CD4-positive, alpha-beta T cell treated with Interleukin-6 for 4 hours (primary cell): ENCODE data around the gene NCAPG2.

Experiments
- DNase-seq: peaks from one replicate; pipeline ENCODE4 v3.0.0-alpha.2; 2020; ENCODE audit warnings: mixed read lengths

The NCAPG2 gene

DNA sequence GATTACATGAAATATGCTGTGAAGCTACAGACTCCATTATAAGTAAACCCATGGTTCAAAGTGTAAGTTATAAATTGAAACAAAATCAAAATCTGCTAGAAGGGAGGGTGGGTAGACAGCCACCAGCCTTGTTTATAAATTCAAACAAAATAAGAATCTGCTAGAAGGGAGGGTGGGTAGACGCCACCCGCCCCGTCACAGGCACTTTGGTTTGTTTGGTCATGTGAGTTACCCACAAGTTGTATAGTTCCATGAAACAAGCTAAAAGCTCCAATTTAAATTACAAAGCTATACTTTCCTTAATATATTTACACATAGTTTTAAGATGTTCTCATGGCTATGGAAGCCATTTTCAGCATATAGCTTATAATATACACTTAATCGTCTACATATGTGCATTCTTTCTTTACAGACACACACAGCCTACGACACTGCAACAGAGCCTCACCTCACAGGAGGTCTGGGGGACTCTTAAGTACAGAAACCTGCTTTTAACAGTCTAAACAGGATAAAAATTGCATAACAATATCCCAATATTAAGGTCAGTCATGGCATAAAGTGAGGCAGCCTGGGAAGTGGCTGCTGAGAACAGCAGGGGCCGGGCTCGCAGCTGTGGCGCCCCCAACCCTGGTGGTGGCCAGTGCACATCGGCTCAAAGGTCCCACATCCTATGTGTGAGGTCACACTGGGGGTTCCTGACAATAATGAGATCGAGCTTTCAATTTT is 28.1 kb upstream of the NCAPG2 start:
- DNase-seq: no peak

DNA sequence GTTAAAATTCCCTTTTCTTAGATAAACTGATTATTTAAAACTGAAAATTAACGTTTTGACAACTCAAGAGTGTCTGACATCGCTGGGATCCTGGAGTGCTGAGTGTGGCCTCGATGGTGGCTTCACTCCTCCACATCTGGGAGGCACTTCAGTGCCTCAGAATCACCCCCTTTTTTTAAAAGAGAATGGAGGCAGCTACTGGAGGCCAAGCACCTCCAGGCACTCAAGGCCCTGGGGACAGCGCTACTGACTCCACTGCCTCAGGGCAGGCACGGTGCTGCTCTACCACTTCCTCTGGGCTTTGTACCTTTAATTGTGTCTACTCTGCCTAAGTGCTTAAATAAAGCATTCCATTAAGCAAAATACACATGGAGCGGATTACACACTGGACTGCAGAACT is 27.2 kb upstream of the NCAPG2 start:
- DNase-seq: no peak

DNA sequence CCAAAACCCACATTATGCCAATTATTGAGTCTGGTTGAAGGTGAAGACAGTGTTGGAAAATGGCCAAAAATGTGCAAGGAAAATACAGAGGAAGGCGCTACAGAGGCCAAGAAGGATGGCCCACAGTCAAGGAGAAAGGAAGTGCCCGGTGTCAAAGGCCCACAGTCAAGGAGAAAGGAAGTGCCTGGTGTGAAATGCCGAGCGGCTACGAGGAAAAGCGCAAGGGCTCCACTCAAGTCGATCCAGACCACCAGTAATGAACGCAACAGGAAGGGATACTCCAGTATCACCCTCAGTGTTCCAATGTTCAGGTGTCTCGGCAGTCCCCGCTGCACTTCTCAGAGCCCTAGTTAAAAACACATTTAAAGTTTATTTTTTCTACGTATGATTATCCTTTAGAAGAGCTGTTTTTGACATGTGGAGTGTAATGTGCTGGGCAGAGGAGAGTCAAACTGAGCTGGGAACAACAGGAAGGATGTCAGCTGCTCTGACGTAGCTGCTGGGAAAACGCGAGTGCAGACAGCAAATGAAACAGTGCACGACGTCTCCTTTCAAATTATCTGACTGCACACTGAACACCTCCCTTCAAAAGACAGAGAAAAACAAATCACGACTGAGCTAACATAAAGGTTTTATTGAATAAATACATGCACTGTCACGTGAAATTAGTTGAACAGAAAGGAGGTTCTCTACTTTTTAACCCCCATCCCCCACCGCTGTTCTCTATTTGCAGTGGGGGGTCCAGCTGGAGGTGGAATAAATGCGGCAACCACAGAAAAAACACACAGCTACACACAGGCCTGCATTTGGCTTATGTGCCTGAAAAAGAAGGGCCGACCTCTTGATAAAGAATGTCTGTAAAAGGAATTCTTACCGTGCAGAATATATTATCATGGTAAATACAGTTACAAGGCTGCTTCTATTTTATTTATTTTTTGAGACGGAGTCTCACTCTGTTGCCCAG is 26.1 kb upstream of the NCAPG2 start:
- no peak for DNase-seq

DNA sequence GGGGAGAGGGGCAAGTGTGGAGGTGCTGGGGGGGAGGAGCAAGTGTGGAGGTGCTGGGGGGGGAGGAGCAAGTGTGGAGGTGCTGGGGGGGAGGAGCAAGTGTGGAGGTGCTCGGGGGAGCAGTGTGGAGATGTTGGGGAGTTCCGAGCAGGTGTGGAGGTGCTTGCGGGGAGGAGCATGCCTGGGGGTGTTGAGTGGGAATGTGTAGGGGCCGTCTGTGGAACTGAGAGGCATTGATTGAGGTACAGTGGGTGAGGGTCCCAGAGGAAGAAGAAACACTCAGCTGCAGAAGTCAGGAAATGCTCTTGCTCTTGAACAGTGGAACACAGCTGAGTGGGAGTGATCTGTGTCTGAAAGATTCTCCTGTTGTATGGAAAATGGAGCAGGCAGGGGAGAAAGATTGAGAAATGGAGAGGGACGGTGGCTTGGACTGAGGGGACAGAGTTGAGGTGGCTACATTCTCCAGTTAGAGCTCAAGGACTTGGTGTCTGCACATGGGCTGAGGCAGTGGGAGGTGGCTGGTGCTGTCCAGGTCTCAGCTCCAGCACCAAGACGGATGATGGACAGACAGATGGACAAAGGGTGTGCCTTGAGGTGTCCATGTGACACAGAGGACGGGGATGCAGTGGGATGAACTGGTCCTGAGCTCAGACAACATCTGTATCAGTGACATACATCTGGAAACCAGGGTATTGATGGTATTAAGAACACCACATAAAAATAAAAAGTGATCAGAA is 25.2 kb upstream of the NCAPG2 start:
- DNase-seq: no peak

DNA sequence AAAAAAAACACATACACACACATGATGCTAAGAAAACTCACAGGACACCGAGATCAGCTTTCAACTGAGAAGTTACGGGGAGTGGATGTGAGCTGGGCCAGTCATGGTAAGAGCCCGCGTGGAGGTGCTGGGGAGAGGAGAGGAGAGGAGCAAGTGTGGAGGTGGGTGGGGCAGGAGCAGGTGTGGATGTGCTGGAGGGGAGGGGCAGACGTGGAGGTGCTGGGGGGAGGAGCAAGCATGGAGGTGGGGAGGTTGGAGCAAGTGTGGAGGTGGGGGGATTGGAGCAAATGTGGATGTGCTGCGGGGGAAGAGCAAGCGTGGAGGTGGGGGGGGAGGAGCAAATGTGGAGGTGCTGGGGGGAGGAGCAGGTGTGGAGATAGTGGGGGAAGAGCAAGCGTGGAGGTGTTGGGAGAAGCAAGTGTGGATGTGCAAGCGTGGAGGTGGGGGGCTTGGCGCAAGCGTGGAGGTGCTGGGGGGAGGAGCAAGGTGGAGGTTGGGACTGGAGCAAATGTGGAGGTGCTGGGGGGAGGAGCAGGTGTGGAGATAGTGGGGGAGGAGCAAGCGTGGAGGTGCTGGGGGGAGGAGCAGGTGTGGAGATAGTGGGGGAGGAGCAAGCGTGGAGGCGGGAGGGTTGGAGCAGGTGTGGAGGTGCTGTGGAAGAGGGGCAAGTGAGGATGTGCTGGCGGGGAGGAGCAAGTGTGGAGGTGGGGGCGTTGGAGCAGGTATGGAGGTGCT is 24.5 kb upstream of the NCAPG2 start:
- DNase-seq: no peak

DNA sequence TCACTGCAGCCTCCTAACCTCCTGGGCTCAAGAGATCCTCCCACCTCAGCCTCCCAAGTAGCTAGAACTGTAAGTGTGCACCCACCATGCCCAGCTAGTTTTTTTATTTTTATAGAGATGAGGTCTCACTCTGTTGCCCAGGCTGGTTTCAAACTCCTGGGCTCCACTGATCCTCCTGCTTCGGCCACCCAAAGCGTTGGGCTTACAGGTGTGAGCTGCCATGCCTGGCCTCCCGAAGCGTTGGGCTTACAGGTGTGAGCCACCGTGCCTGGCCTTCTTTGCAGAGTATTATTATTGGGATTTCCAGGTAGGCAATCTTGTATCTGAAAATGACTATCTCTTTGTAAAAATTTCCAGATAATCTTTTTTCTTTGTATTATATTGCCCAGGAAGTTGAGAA is 23.1 kb upstream of the NCAPG2 start:
- DNase-seq: no peak

DNA sequence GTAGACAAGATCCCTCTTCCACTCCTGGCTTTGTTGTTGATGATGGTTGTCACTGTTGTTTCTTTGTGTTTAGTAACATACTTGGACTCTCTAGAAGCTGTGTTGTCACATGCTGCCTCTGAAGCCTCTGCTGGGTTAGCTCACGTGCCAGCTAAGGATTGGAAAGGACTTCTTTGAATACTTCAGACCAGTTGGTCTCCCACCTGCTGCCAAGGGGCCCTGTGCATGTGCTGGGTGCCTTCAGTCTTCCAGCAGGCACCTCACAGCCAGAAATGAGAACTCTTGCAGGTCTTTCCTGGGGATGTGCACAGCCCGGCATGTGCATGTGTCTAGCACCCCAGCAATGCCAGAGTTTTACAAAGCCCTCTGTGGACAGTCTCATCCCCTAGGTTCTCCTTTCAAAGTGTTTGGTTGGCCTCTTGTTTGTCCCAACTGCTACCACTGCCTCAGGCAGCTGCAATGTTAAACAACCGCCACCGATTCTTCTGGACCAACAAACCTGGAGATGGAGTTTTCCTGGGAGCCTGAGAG is 21.7 kb upstream of the NCAPG2 start:
- DNase-seq: no peak

DNA sequence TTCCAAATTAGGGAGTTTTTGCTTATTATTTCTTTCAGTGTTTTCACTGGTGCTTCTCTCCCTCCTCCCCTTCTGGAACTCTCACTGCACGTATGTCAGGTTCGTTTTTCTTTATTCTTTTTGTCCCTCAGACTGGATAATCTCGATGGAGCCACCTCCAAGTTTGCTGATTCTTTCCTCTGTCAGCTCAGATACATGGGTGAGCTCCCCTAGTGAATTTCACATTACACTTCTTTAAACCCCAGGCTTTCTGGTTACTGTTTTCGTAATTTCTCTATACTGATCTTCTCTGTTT is 20.8 kb upstream of the NCAPG2 start:
- no peak for DNase-seq

DNA sequence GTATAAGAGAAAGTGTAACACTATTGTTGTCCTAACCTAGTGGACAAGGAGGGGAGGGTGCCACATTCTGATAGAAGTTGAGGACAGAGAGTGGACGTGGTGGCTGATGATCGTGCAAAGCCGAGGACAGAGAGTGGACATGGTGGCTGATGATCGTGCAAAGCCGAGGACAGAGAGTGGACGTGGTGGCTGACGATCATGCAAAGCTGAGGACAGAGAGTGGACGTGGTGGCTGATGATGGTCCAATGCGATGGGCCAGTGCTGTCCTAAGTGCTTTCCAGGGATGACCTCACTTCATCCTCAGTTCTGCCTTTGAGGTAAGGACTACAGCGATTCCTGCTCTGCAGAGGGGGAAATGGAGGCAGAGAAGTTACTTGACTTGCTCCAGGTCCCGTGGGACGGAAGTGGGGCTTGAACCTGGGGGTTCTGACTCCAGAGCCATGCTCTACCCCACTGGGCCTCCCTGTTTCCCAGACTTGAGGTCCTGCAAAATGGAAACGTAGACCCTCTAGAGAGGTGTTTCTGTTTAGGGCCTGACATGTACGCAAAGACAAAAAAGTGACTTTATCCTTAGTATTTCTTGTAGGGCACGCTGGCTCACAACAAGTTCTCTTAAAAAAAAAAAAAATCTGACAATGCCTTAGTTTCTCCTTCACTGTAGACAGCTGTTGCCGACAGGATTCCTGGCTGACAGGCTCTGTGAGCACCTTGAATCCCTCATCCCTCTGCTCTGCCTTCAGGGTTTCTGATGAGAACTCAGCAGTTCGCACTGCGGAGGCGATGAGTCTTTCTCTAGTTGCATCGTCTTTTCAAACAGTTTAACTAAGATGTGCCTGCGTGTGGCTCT is 20.3 kb upstream of the NCAPG2 start:
- DNase-seq: no peak

DNA sequence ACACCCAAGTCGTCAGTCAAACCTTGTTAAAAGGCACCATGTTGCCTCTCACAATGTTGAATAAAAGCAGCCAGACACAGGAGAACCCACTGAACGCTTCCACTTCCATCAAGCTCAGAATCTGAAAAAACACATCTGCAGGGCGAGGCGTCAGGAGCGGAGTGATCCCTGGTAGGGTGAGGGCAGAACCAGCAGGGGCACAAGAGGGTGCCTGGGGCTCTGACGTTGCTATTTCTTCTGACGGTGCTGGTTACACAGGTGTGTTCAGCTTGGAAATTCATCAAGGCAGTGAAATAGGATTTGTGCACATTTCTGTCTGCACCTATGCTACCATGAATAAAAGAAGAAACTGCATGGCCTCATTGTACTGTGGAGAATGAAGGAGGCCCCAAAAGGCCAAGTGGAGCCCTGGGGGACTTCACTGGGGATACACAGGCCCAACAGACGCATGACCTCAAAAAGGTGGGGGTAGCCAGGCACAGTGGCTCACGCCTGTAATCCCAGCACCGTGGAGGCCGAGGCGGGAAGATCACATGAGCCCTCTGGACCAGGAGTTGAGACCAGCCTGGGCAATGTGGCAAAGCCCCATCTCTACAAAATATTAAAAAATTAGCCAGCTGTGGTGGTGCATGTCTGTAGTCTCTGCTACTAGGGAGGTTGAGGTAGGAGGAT is 19.2 kb upstream of the NCAPG2 start:
- DNase-seq: no peak

DNA sequence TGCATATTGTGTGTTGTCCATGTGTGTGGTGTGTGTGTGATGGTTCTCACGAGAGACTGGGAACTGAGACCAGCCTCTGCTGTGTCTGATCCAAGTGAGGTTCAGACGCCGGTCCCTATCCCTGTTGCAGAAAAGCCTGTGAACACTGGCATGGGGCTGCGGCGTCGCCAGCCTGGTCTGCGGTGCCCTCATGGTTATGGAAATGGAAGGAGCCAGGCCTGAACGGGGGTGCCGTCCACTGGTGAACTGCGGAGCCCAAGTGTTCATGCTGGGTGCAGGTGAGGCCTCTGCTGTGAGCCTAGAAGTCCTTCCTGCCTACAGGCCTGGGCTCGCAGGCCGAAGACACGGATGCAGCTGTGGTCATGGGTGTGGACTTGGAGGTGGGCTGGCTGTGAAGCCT is 18.7 kb upstream of the NCAPG2 start:
- no peak for DNase-seq

DNA sequence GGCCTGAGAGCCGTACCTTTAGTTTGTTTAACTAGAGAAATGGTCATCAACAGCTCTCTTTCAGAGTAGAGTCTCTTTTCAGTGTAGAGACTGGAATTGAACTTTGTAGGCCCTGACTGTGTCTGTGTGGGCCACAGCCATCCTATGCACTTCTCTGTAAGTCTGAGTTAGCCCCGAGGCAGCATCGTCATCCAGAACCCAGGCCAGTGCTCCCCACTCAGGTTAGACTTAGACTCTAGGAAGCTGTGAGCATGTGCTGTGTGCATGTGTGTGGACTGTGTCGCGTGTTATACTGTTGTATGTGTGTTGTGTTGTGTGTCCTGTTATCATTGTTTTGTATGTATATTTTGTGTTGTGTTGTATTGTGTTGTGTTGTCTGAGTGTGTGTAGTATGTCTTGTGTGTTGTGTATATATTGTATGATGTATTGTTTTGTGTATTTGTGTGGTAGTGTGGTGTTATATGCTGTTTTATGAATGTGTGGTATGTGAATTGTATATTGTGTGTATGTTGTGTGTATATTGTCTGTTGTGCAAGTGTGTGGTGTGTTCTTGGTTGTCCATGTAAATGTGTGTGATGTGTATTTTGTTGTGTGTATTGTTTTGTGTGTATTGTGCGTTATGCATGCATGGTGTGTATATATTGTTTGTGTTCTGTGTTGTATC is 18.1 kb upstream of the NCAPG2 start:
- DNase-seq: no peak

DNA sequence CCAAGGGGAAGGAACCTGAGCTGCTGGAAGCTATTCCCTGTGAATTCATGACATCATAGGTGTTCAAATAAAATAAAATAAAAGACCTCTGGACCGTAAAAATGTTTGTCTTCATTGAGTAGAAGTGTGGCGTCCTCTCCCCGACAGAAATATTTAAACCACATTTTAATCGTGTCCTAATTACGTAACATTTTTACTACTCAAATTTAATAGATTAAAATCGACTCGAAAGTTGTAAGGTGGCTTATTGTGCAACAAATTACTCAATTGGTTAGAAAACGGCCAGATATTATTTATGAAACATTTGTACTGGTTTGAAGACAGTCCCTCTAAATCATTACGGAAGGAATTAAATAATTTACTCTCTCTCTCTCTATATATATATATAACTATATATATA is 15.5 kb upstream of the NCAPG2 start:
- no peak for DNase-seq

DNA sequence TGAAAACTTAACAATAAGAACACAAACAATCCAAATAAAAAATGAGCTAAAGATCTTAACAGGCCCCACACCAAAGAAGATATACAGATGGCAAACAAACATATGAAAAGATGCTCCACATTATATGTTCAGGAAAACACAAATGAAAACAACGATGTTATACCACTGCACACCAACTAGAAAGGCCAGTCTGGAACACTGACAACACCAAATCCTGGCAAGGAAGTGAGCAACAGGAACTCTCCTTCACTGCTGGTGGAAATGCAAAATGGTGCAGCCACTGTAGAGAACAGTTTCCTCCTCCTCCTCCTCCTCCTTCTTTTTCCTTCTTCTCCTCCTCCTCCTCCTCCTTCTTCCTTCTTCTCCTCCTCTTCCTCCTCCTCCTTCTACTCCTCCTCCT is 12.2 kb upstream of the NCAPG2 start:
- DNase-seq: no peak

DNA sequence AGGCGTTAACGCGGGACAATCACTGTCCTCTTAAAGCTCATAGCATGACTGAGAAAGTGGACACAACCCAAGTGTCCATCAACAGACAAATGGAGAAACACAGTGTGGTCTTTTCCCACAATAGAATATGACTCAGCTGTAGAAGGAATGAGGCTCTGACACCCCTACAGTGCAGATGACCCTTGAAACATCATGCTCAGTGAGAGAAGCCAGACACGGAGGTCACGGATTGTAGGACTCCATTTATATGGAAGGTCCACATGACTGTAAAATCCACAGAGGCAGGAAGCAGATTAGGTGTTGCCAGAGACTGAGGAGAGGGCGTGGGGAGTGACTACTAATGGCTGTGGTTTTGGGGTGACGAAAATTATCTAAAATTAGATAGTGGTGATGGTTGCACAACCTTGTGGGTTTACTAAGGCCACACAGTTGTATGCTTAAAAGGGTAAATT is 6.1 kb upstream of the NCAPG2 start:
- no peak for DNase-seq

DNA sequence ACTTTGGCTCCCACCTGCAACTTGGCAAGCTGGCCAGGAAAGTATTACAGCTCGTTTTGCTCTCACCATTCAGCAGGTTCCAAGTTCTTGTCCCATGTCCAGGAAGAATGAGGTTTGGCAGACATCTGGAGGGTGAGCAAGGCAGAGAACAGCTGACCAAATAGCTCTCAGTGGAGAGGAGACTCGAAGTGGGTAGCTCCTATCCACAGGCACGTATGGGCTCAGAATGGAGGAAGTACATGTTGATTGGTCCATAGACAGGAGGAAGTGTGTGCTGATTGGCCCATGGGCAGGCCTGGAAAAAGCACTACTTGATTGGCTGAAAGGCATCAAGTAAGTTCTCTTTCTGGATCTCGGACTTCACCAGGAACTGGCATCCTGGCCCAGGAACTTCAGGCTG is 3.0 kb upstream of the NCAPG2 start:
- no peak for DNase-seq

DNA sequence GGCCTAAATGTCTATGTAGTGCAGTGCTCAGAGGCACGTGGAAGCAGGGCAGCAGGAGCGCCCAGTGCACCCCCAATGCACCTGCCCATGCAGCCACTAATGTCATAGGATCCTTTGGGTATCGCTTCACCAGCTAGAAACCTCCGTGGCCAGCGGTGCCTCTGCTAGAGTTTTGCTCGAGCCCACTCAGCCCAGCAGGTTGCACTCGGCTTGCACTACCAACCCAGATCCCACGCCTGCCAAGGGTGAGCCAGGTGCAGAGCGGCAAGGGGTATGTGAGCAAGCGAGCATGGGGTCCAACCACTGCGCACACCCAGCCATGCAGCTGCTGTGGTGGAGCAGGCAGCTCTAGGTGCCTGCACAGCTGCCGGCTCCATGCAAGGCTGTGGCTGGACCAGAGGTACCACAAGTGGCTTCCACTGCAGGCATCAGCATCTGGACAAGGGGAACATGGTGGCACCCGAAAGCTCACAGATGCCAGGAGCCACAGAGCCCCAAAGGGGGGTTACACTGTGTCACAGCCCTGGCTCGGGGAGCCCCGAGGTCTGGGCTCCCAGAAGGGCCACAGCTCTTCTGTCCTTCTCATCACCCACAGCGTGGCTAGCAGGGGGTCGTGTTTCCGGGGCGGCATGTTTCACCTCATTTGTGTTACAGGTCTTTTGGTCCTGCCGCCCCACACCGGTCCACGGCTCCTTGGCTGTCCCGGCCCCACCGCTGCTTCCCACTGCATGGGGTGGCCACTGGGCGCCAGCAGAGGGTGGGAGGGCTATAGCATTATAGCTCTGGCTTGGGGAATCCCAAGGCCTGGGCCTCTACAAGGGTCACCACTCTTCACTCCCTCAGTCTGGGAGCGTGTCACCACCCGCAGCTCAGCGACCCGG is 2.3 kb upstream of the NCAPG2 start:
- DNase-seq: no peak

DNA sequence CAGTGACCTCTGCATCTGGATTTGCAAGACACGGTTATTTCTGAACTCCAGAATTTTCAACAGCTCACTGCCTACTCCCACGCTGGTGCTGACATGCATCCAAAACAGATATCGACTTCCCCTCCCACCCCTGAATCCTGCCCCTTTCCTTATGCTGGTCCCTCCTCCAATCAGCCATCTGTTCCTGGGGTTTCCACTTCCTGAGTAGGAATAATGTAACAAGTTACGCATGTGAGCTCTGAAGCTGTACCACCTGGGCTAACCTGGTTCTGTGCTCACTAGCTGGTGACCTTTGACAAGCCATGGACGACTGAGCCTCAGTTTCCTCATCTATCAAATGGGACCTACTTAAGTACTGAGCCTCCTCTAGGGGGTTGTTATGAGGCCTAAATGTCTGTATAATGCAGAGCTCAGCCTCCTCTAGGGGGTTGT is 1.7 kb upstream of the NCAPG2 start:
- DNase-seq: no peak

DNA sequence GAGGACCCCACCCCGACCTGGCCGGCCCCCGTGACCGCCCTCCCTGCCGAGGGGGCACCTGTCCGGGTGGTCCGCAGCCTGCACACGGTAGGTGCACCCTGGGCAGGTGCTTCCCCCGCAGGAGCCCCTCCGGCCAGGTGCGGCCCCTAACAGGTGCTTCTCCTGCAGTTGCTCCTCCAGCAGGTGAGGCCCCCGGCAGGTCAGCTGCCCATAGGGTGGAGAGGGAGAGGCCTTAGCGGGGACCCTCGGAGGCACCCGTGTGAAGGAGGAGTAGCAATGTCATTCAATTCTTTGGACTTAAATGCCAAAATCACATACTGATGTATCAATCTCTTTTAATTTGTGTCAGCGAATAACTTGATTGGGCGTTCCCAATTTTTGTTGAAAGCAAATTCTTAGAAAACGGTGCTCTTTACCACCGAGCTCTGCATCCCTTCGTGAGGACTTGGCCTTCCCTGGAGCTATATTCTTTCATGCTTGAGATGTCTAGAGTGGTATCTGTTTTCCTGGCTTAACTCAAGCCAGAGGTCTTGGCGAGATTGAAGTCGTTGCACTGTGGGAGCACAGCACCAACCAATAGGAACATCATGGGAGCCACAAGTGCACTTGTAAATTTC is 738 bp upstream of the NCAPG2 start:
- DNase-seq: no peak
